Activated CD4-positive, alpha-beta T cell treated with anti-CD3 and anti-CD28 coated beads, Interleukin-2, amount 10 ng/mL, durations not matched to agents 24 days and 14 days (primary cell): ENCODE data around the gene PNPLA6. TPM values are rescaled to one million over a fixed set of nuclear protein-coding genes. Genes with fewer than 3 reads are reported as not detected.
A peak's percentile ranks its signal among the peaks of the same experiment; 100 is the strongest.
"Not testable (repeated sequence)": the region's sequence is repeated elsewhere in the genome, so short reads cannot be mapped to it uniquely, and the experiment has no call there.

Experiments used
- DNase-seq: peaks from one replicate; pipeline ENCODE4 v3.0.0; 2022
- H3K27ac Mint-ChIP-seq: one replicate; pipeline ENCODE4 v1.8.0; 2022; ENCODE audit warnings: mild to moderate bottlenecking, mixed read lengths
- H3K27me3 Mint-ChIP-seq: one replicate; pipeline ENCODE4 v1.8.0; 2022; ENCODE audit warnings: mixed read lengths
- H3K36me3 Mint-ChIP-seq: one replicate; pipeline ENCODE4 v1.8.0; 2022; ENCODE audit warnings: low read depth, mild to moderate bottlenecking, mixed read lengths
- H3K4me1 Mint-ChIP-seq: one replicate; pipeline ENCODE4 v1.8.0; 2021; ENCODE audit warnings: mixed read lengths
- H3K4me3 Mint-ChIP-seq: one replicate; pipeline ENCODE4 v1.8.0; 2022; ENCODE audit warnings: mild to moderate bottlenecking, moderate library complexity, mixed read lengths
- H3K9me3 Mint-ChIP-seq: one replicate; pipeline ENCODE4 v1.8.0; 2021; ENCODE audit warnings: mixed read lengths
- intact Hi-C: fragments of 100-400 bp; cut with micrococcal nuclease; formaldehyde crosslinking; loops from one replicate; pipeline ENCODE4 v1.15.1; 2023
- total RNA-seq: library from RNA; stranded (reverse); gene quantifications from 2 replicates; pipeline ENCODE4 v1.2.3, GENCODE V29; 2022

PNPLA6 gene
- total RNA-seq, 1 donor from 2014 or later: 125 TPM

- intact Hi-C loops: loop anchor here (10.0 kb wide), 2 partner anchors 135 to 335 kb away; no protein-coding TSS in a partner anchor
These were observed 5.7 kb upstream of the PNPLA6 start for GRCh38 chr19:7529610-7530490.

GRCh38 chr19:7533281-7533885 is 2.1 kb upstream of the PNPLA6 start:
- Mint-ChIP-seq H3K36me3 (peaks cover 21% of the 10 kb centered on the region), H3K4me1 (peaks cover 13% of the 10 kb centered on the region), H3K4me3 (peak overlapping the region; percentile 96), H3K27me3 (no peaks in the 10 kb centered on the region), H3K27ac (peak overlapping the region; percentile 80), H3K9me3 (no peaks in the 10 kb centered on the region)
- no peak for DNase-seq
- intact Hi-C loops: loop anchor here (10.0 kb wide), 1 partner anchor 139 kb away; no protein-coding TSS in a partner anchor

More at GRCh38 chr19:7529610-7530490, 5.7 kb upstream of the PNPLA6 start:
- Mint-ChIP-seq H3K27me3 (no peaks in the 10 kb centered on the region), H3K36me3 (peaks cover 8% of the 10 kb centered on the region), H3K9me3 (no peaks in the 10 kb centered on the region), H3K4me1 (peaks cover 5% of the 10 kb centered on the region), H3K4me3 (no peak overlapping the region), H3K27ac (peak overlapping the region; percentile 53)
- DNase-seq: no peak

DNA sequence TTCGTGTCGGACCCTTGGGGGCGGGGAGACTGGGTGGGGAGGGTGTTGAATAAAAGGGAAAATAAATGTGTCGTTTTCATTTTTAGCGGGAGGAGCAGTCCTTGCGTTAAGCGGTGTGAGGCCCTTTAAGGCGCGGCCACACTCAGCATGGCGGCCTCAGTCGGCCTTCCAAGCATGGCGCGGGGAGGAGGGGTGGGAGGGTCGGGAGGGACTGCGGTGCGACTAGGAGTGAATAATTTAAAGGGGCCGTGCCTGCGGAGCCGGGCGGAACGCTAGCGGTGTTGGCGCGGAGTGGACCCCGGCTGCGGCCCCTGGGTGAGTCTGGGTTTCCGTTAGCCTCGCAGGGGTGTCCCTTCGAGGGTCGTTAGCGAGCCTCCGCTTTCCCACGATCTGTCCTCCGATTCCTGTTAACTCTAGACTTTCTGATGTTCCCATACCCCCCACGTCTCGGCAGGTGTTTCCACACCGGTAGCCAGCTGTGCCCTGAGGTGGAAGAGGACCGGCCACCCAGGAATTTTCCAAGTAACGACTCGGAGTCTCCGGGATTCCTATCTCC is 1.5 kb upstream of the PNPLA6 start:
- intact Hi-C loops: loop anchor here (1.0 to 10.0 kb wide), 3 partner anchors 12 to 139 kb away; partner anchors contain the start of gene MCOLN1
- DNase-seq: peak; percentile 95
- Mint-ChIP-seq H3K27me3 (no peaks in the 10 kb centered on the region), H3K4me3 (peak overlapping the region; percentile 96), H3K9me3 (no peaks in the 10 kb centered on the region), H3K4me1 (peaks cover 13% of the 10 kb centered on the region), H3K27ac (peak overlapping the region; percentile 80), H3K36me3 (peaks cover 25% of the 10 kb centered on the region)

- Mint-ChIP-seq H3K27me3 (no peaks in the 10 kb centered on the region), H3K4me3 (peak overlapping the region; percentile 96), H3K36me3 (peaks cover 23% of the 10 kb centered on the region), H3K27ac (peak overlapping the region; percentile 80), H3K9me3 (no peaks in the 10 kb centered on the region), H3K4me1 (peaks cover 13% of the 10 kb centered on the region)
- peak; percentile 78 for DNase-seq
- intact Hi-C loops: loop anchor here (1.0 to 10.0 kb wide), 4 partner anchors 12 to 140 kb away; partner anchors contain the start of genes MCOLN1, PET100 and XAB2
These were observed 928 bp upstream of the PNPLA6 start for GRCh38 chr19:7534531-7535046.

- no peak for DNase-seq
- H3K27ac Mint-ChIP-seq: peak overlapping the region; percentile 89
- peaks cover 13% of the 10 kb centered on the region for H3K4me1 Mint-ChIP-seq
- H3K27me3 Mint-ChIP-seq: no peaks in the 10 kb centered on the region
- H3K4me3 Mint-ChIP-seq: peak overlapping the region; percentile 96
- no peaks in the 10 kb centered on the region for H3K9me3 Mint-ChIP-seq
- peaks cover 25% of the 10 kb centered on the region for H3K36me3 Mint-ChIP-seq
- intact Hi-C loops: loop anchor here (1.0 to 10.0 kb wide), 2 partner anchors 93 to 141 kb away; partner anchors contain the start of genes PET100 and XAB2
These were observed 630 bp downstream of the PNPLA6 start for GRCh38 chr19:7535998-7536695.

DNA sequence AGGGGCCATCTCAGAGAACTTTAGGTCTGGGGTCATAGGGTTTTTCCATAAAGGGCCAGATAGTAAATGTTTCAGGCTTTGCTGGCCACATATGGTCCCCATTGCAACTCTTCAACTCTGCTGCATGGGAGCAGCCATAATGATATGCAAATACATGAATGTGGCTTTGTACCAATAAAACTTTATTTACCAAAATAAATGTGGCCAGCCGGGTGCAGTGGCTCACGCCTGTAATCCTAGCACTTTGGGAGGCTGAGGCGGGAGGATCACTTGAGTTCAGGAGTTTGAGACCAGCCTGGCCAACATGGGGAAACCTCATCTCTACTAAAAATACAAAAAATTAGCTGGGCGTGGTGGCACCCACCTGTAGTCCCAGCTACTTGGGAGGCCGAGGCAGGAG is 3.5 kb downstream of the PNPLA6 start:
- not testable (repeated sequence) for H3K4me3 Mint-ChIP-seq, DNase-seq, H3K27ac Mint-ChIP-seq, H3K27me3 Mint-ChIP-seq, H3K9me3 Mint-ChIP-seq
- intact Hi-C loops: loop anchor here (10.0 kb wide), 1 partner anchor 144 kb away; no protein-coding TSS in a partner anchor
- peaks cover 41% of the 10 kb centered on the region for H3K36me3 Mint-ChIP-seq
- peaks cover 14% of the 10 kb centered on the region for H3K4me1 Mint-ChIP-seq

DNA sequence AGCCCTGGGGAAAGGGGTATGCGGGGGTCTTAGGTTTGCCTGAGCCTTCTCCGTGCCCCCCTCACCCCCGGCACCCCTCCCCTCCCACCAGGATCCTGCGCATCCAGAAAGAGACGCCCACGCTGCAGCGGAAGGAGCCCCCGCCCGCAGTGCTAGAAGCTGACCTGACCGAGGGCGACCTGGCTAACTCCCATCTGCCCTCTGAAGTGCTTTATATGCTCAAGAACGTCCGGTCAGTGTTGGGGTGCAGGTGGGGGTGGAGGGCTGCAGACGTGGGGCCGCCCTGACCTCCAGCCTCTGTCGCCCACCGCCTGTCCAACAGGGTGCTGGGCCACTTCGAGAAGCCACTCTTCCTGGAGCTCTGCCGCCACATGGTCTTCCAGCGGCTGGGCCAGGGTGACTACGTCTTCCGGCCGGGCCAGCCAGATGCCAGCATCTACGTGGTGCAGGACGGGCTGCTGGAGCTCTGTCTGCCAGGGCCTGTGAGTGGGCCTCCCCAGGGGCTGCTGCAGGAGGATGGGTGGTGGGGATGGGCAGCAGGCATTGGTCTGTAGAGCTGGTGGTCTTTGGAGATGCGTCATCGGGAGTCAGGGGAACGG is 4.4 kb downstream of the PNPLA6 start:
- Mint-ChIP-seq H3K36me3 (peaks cover 44% of the 10 kb centered on the region), H3K27ac (no peak overlapping the region), H3K4me1 (peaks cover 17% of the 10 kb centered on the region), H3K27me3 (no peaks in the 10 kb centered on the region), H3K4me3 (no peak overlapping the region), H3K9me3 (no peaks in the 10 kb centered on the region)
- no peak for DNase-seq
- intact Hi-C loops: loop anchor here (10.0 kb wide), 1 partner anchor 145 kb away; no protein-coding TSS in a partner anchor

GRCh38 chr19:7540761-7541474 is 5.4 kb downstream of the PNPLA6 start:
- intact Hi-C loops: no loop called here
- H3K36me3 Mint-ChIP-seq: peaks cover 43% of the 10 kb centered on the region
- no peak for DNase-seq
- H3K4me3 Mint-ChIP-seq: no peak overlapping the region
- no peaks in the 10 kb centered on the region for H3K9me3 Mint-ChIP-seq
- no peaks in the 10 kb centered on the region for H3K27me3 Mint-ChIP-seq
- H3K27ac Mint-ChIP-seq: no peak overlapping the region
- H3K4me1 Mint-ChIP-seq: peaks cover 23% of the 10 kb centered on the region

DNA sequence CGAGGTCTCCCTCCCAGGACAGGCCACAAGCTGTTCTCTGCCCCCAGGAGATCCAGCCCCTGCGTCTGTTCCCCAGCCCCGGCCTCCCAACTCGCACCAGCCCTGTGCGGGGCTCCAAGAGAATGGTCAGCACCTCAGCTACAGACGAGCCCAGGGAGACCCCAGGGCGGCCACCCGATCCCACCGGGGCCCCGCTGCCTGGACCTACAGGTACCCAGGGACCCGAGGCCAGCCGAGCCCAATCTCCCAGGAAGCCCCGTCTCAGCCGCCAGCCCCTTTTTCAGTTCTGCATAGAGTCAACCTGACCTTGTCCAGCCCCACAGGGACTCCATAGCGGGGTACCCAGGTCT is 5.9 kb downstream of the PNPLA6 start:
- intact Hi-C loops: no loop called here
- H3K9me3 Mint-ChIP-seq: no peaks in the 10 kb centered on the region
- no peaks in the 10 kb centered on the region for H3K27me3 Mint-ChIP-seq
- no peak overlapping the region for H3K27ac Mint-ChIP-seq
- H3K4me3 Mint-ChIP-seq: no peak overlapping the region
- H3K4me1 Mint-ChIP-seq: peaks cover 23% of the 10 kb centered on the region
- peaks cover 42% of the 10 kb centered on the region for H3K36me3 Mint-ChIP-seq
- no peak for DNase-seq

- Mint-ChIP-seq H3K9me3 (no peaks in the 10 kb centered on the region), H3K27ac (no peak overlapping the region), H3K4me3 (no peak overlapping the region), H3K27me3 (no peaks in the 10 kb centered on the region), H3K36me3 (peaks cover 42% of the 10 kb centered on the region), H3K4me1 (peaks cover 20% of the 10 kb centered on the region)
- intact Hi-C loops: no loop called here
- DNase-seq: no peak
These were observed 6.4 kb downstream of the PNPLA6 start for GRCh38 chr19:7541828-7542443.

GRCh38 chr19:7542556-7543348 is 7.2 kb downstream of the PNPLA6 start:
- Mint-ChIP-seq H3K4me1 (peaks cover 18% of the 10 kb centered on the region), H3K27me3 (no peaks in the 10 kb centered on the region), H3K9me3 (no peaks in the 10 kb centered on the region), H3K27ac (peak overlapping the region; percentile 18), H3K36me3 (peaks cover 42% of the 10 kb centered on the region), H3K4me3 (no peak overlapping the region)
- intact Hi-C loops: no loop called here
- no peak for DNase-seq
